Activated T-cell treated with anti-CD3 and anti-CD28 coated beads, Interleukin-2, amount 50 U/mL, for 24 hours (primary cell): ENCODE measurements around the gene NEMF.
A peak's percentile ranks its signal among the peaks of the same experiment; 100 is the strongest.
"Not testable (repeated sequence)": the region's sequence is repeated elsewhere in the genome, so short reads cannot be mapped to it uniquely, and the experiment has no call there.

ENCODE experiments used
- DNase-seq: peaks from one replicate; pipeline ENCODE4 v3.0.0-alpha.2; 2020
- H3K27ac Mint-ChIP-seq: 2 replicates; pipeline ENCODE4 v1.8.0; 2020; ENCODE audit warnings: mild to moderate bottlenecking, mixed read lengths
- H3K27me3 Mint-ChIP-seq: 2 replicates; pipeline ENCODE4 v1.8.0; 2020; ENCODE audit warnings: mixed read lengths
- H3K36me3 Mint-ChIP-seq: 2 replicates; pipeline ENCODE4 v1.8.0; 2020; ENCODE audit warnings: low read depth, mixed read lengths
- H3K4me1 Mint-ChIP-seq: 2 replicates; pipeline ENCODE4 v1.8.0; 2020; ENCODE audit warnings: low read depth, mixed read lengths
- H3K4me3 Mint-ChIP-seq: 2 replicates; pipeline ENCODE4 v1.8.0; 2020; ENCODE audit warnings: mild to moderate bottlenecking, moderate library complexity, mixed read lengths
- H3K9me3 Mint-ChIP-seq: 2 replicates; pipeline ENCODE4 v1.8.0; 2020; ENCODE audit warnings: mixed read lengths

Gene NEMF

GRCh38 chr14:49863487-49864281 lies 11.1 kb upstream of the NEMF start:
- H3K27me3 Mint-ChIP-seq, result no peaks in the 10 kb centered on the region
- DNase-seq, result no peak
- H3K27ac Mint-ChIP-seq, result no peak overlapping the region
- no peaks in the 10 kb centered on the region for H3K9me3 Mint-ChIP-seq
- peaks cover 28% of the 10 kb centered on the region for H3K4me1 Mint-ChIP-seq
- H3K4me3 Mint-ChIP-seq, result no peak overlapping the region
- peaks cover 15% of the 10 kb centered on the region for H3K36me3 Mint-ChIP-seq

- Mint-ChIP-seq H3K4me3 (no peak overlapping the region), H3K9me3 (no peaks in the 10 kb centered on the region)
- peak; percentile 92 for DNase-seq
Measured at GRCh38 chr14:49862089-49862673, 9.6 kb upstream of the NEMF start.

GRCh38 chr14:49861699-49862088 lies 9.1 kb upstream of the NEMF start:
- Mint-ChIP-seq H3K9me3 (no peaks in the 10 kb centered on the region), H3K4me1 (peaks cover 30% of the 10 kb centered on the region), H3K36me3 (peaks cover 9% of the 10 kb centered on the region), H3K27ac (no peak overlapping the region), H3K4me3 (no peak overlapping the region), H3K27me3 (no peaks in the 10 kb centered on the region)
- peak; percentile 78 for DNase-seq

More at GRCh38 chr14:49862089-49862673, 9.6 kb upstream of the NEMF start:
- no peak overlapping the region for H3K27ac Mint-ChIP-seq
- H3K27me3 Mint-ChIP-seq, result no peaks in the 10 kb centered on the region
- peaks cover 9% of the 10 kb centered on the region for H3K36me3 Mint-ChIP-seq
- H3K4me1 Mint-ChIP-seq, result peaks cover 30% of the 10 kb centered on the region

- Mint-ChIP-seq H3K4me1 (peaks cover 30% of the 10 kb centered on the region), H3K4me3 (no peak overlapping the region), H3K27ac (no peak overlapping the region), H3K36me3 (peaks cover 9% of the 10 kb centered on the region), H3K9me3 (no peaks in the 10 kb centered on the region), H3K27me3 (no peaks in the 10 kb centered on the region)
- no peak for DNase-seq
Measured at GRCh38 chr14:49860988-49861698, 8.6 kb upstream of the NEMF start.

- Mint-ChIP-seq H3K9me3 (no peaks in the 10 kb centered on the region), H3K27ac (peak overlapping the region; percentile 56), H3K4me1 (peaks cover 39% of the 10 kb centered on the region), H3K36me3 (peaks cover 9% of the 10 kb centered on the region), H3K4me3 (no peak overlapping the region), H3K27me3 (no peaks in the 10 kb centered on the region)
- DNase-seq, result no peak
Measured at GRCh38 chr14:49858383-49858782, 5.8 kb upstream of the NEMF start.

GRCh38 chr14:49857427-49858003 lies 4.9 kb upstream of the NEMF start:
- DNase-seq, result no peak
- no peak overlapping the region for H3K4me3 Mint-ChIP-seq
- H3K9me3 Mint-ChIP-seq, result no peaks in the 10 kb centered on the region
- H3K27ac Mint-ChIP-seq, result peak overlapping the region; percentile 18
- peaks cover 6% of the 10 kb centered on the region for H3K36me3 Mint-ChIP-seq
- no peaks in the 10 kb centered on the region for H3K27me3 Mint-ChIP-seq
- H3K4me1 Mint-ChIP-seq, result peaks cover 44% of the 10 kb centered on the region

- Mint-ChIP-seq H3K4me1 (peaks cover 54% of the 10 kb centered on the region), H3K36me3 (peaks cover 41% of the 10 kb centered on the region), H3K4me3 (peak overlapping the region; percentile 99), H3K27ac (peak overlapping the region; percentile 98), H3K9me3 (no peaks in the 10 kb centered on the region), H3K27me3 (no peaks in the 10 kb centered on the region)
- peak; percentile 78 for DNase-seq
Measured at GRCh38 chr14:49853572-49854375, 1.2 kb upstream of the NEMF start.

- H3K27me3 Mint-ChIP-seq, result no peaks in the 10 kb centered on the region
- H3K4me3 Mint-ChIP-seq, result peak overlapping the region; percentile 99
- H3K36me3 Mint-ChIP-seq, result peaks cover 43% of the 10 kb centered on the region
- peaks cover 49% of the 10 kb centered on the region for H3K4me1 Mint-ChIP-seq
- no peaks in the 10 kb centered on the region for H3K9me3 Mint-ChIP-seq
- peak overlapping the region; percentile 98 for H3K27ac Mint-ChIP-seq
- DNase-seq, result no peak
Measured at GRCh38 chr14:49853158-49853477, 530 bp upstream of the NEMF start.

GRCh38 chr14:49851813-49852212 lies 775 bp downstream of the NEMF start:
- Mint-ChIP-seq H3K27me3 (no peaks in the 10 kb centered on the region), H3K4me3 (peak overlapping the region; percentile 99), H3K27ac (peak overlapping the region; percentile 98), H3K4me1 (peaks cover 48% of the 10 kb centered on the region), H3K9me3 (no peaks in the 10 kb centered on the region), H3K36me3 (peaks cover 51% of the 10 kb centered on the region)
- no peak for DNase-seq

- DNase-seq, result no peak
- Mint-ChIP-seq H3K4me1 (peaks cover 47% of the 10 kb centered on the region), H3K36me3 (peaks cover 73% of the 10 kb centered on the region), H3K9me3 (no peaks in the 10 kb centered on the region), H3K27ac (peak overlapping the region; percentile 53), H3K27me3 (no peaks in the 10 kb centered on the region), H3K4me3 (no peak overlapping the region)
Measured at GRCh38 chr14:49849213-49849847, 3.3 kb downstream of the NEMF start.

GRCh38 chr14:49828640-49829039 lies 23.9 kb downstream of the NEMF start:
- H3K36me3 Mint-ChIP-seq, result peaks cover 89% of the 10 kb centered on the region
- H3K27me3 Mint-ChIP-seq, result no peaks in the 10 kb centered on the region
- no peak overlapping the region for H3K4me3 Mint-ChIP-seq
- DNase-seq, result no peak
- H3K4me1 Mint-ChIP-seq, result peaks cover 4% of the 10 kb centered on the region
- no peak overlapping the region for H3K27ac Mint-ChIP-seq
- H3K9me3 Mint-ChIP-seq, result no peaks in the 10 kb centered on the region

- no peak for DNase-seq
- Mint-ChIP-seq H3K9me3 (peaks cover 12% of the 10 kb centered on the region), H3K4me3 (no peak overlapping the region), H3K4me1 (peaks cover 2% of the 10 kb centered on the region), H3K27me3 (no peaks in the 10 kb centered on the region), H3K36me3 (peaks cover 85% of the 10 kb centered on the region), H3K27ac (no peak overlapping the region)
Measured at GRCh38 chr14:49820176-49820575, 32.4 kb downstream of the NEMF start.

- DNase-seq, result no peak
- peaks cover 90% of the 10 kb centered on the region for H3K36me3 Mint-ChIP-seq
- H3K27me3 Mint-ChIP-seq, result no peaks in the 10 kb centered on the region
- H3K9me3 Mint-ChIP-seq, result peaks cover 12% of the 10 kb centered on the region
- H3K4me1 Mint-ChIP-seq, result no peaks in the 10 kb centered on the region
- H3K4me3 Mint-ChIP-seq, result no peak overlapping the region
- no peak overlapping the region for H3K27ac Mint-ChIP-seq
Measured at GRCh38 chr14:49816844-49817243, 35.7 kb downstream of the NEMF start.

GRCh38 chr14:49816118-49816517 lies 36.5 kb downstream of the NEMF start:
- H3K9me3 Mint-ChIP-seq, result peaks cover 12% of the 10 kb centered on the region
- not testable (repeated sequence) for DNase-seq, H3K27me3 Mint-ChIP-seq, H3K4me3 Mint-ChIP-seq, H3K4me1 Mint-ChIP-seq
- peak overlapping the region; percentile 38 for H3K27ac Mint-ChIP-seq
- peaks cover 94% of the 10 kb centered on the region for H3K36me3 Mint-ChIP-seq
